Measurements from ENCODE around the gene TIMP4. TPM values are rescaled to one million over a fixed set of nuclear protein-coding genes. Genes with fewer than 3 reads are reported as not detected.

Gene TIMP4
- polyA plus RNA-seq, 3 donors = 0.04 TPM; not detected in 2

GRCh38 chr3:12194209-12194608, 35.5 kb upstream of the TIMP4 start:
- H3K4me1 Mint-ChIP-seq = peaks cover 67% of the 10 kb centered on the region
- intact Hi-C loops (cut with micrococcal nuclease) = loop anchor here in 1 of 2 donors (5.0 to 10.0 kb wide), 4 partner anchors 108 to 263 kb away; no protein-coding TSS in a partner anchor
- peaks cover 0 to 2% of the 10 kb centered on the region in 2 donors for H3K36me3 Mint-ChIP-seq
- H3K27ac Mint-ChIP-seq = peak overlapping the region; percentile 97 to 99 (median 97)
- Histone ChIP-seq H3K27me3 (ENCODE audit: control insufficient read depth in 2 of 2, insufficient read depth in 2 of 2, low read length in 2 of 2) (no peaks in the 10 kb centered on the region), H3K79me2 (ENCODE audit: insufficient read depth, low read length) (no peaks in the 10 kb centered on the region), H3K4me1 (ENCODE audit: control insufficient read depth in 1 of 2, insufficient read depth in 2 of 2, low read length in 2 of 2) (peaks cover 69 to 73% of the 10 kb centered on the region in 2 donors), H3K27ac (ENCODE audit: low read depth in 1 of 2, low read length in 2 of 2) (peak overlapping the region; percentile 74 to 95), H2AFZ (ENCODE audit: insufficient read depth, low read depth, low read length, poor library complexity, severe bottlenecking) (no peak overlapping the region), H3K9ac (ENCODE audit: insufficient read depth, low read length, poor library complexity, severe bottlenecking) (peak overlapping the region; percentile 61), H3K9me3 (replicated peaks in 1 of 2; ENCODE audit: control insufficient read depth in 1 of 2, insufficient read depth in 1 of 2, low read length in 2 of 2) (no peaks in the 10 kb centered on the region), H4K20me1 (ENCODE audit: insufficient read depth, low read length) (no peaks in the 10 kb centered on the region), H3K4me2 (replicated peaks; ENCODE audit: extremely low read depth, low read length, poor library complexity, severe bottlenecking) (peak overlapping the region; percentile 60), H3K4me3 (replicated peaks in 1 of 3; ENCODE audit: low read depth in 2 of 3, low read length in 3 of 3) (peak overlapping the region in 1 of 3 experiments; percentile 41), H3K36me3 (replicated peaks in 1 of 2; ENCODE audit: control insufficient read depth in 1 of 2, insufficient read depth in 2 of 2, low read length in 2 of 2) (no peaks in the 10 kb centered on the region)
- TF ChIP-seq CTCF (IDR thresholded peaks at IDR 0.05) = no peak
- WGBS (ENCODE audit: insufficient coverage) = 0% methylated on average over 1 of the region's 3 CpGs
- DNase-seq = peak; percentile 89 to 95 (median 95)
- H3K27me3 Mint-ChIP-seq (ENCODE audit: low read depth in 3 of 3) = peaks cover 0 to 5% (median 0%) of the 10 kb centered on the region in 3 donors
- H3K4me3 Mint-ChIP-seq = peak overlapping the region; percentile 8 to 64
- no peaks in the 10 kb centered on the region for H3K9me3 Mint-ChIP-seq

GRCh38 chr3:12193485-12194165, 34.9 kb upstream of the TIMP4 start:
- Histone ChIP-seq H3K36me3 (replicated peaks in 1 of 2; ENCODE audit: control insufficient read depth in 1 of 2, insufficient read depth in 2 of 2, low read length in 2 of 2) (no peaks in the 10 kb centered on the region), H3K27ac (ENCODE audit: low read depth in 1 of 2, low read length in 2 of 2) (peak overlapping the region; percentile 74 to 95), H3K4me1 (ENCODE audit: control insufficient read depth in 1 of 2, insufficient read depth in 2 of 2, low read length in 2 of 2) (peaks cover 73 to 76% of the 10 kb centered on the region in 2 donors), H3K4me2 (replicated peaks; ENCODE audit: extremely low read depth, low read length, poor library complexity, severe bottlenecking) (peak overlapping the region; percentile 60), H2AFZ (ENCODE audit: insufficient read depth, low read depth, low read length, poor library complexity, severe bottlenecking) (no peak overlapping the region), H4K20me1 (ENCODE audit: insufficient read depth, low read length) (no peaks in the 10 kb centered on the region), H3K9me3 (replicated peaks in 1 of 2; ENCODE audit: control insufficient read depth in 1 of 2, insufficient read depth in 1 of 2, low read length in 2 of 2) (no peaks in the 10 kb centered on the region), H3K4me3 (replicated peaks in 1 of 3; ENCODE audit: low read depth in 2 of 3, low read length in 3 of 3) (peak overlapping the region in 1 of 3 experiments; percentile 41), H3K79me2 (ENCODE audit: insufficient read depth, low read length) (no peaks in the 10 kb centered on the region), H3K27me3 (ENCODE audit: control insufficient read depth in 2 of 2, insufficient read depth in 2 of 2, low read length in 2 of 2) (no peaks in the 10 kb centered on the region), H3K9ac (ENCODE audit: insufficient read depth, low read length, poor library complexity, severe bottlenecking) (peak overlapping the region; percentile 61)
- no CpG with 5 or more reads among the region's 1 CpG for WGBS (ENCODE audit: insufficient coverage)
- DNase-seq = peak; percentile 95 to 99 (median 97)
- Mint-ChIP-seq H3K36me3 (peaks cover 0 to 2% of the 10 kb centered on the region in 2 donors), H3K4me1 (peaks cover 73% of the 10 kb centered on the region), H3K9me3 (no peaks in the 10 kb centered on the region), H3K27ac (peak overlapping the region; percentile 97 to 99 (median 97)), H3K4me3 (peak overlapping the region; percentile 8 to 64), H3K27me3 (ENCODE audit: low read depth in 3 of 3) (peaks cover 0 to 5% (median 0%) of the 10 kb centered on the region in 3 donors)
- intact Hi-C loops (cut with micrococcal nuclease) = loop anchor here in 1 of 2 donors (5.0 to 10.0 kb wide), 4 partner anchors 109 to 264 kb away; no protein-coding TSS in a partner anchor
- TF ChIP-seq CTCF (IDR thresholded peaks at IDR 0.05) = no peak
